Activated CD4-positive, alpha-beta T cell treated with anti-CD3 and anti-CD28 coated beads for 1 hour (primary cell): ENCODE measurements around the gene RSBN1.
"Not testable (repeated sequence)": the region's sequence is repeated elsewhere in the genome, so short reads cannot be mapped to it uniquely, and the experiment has no call there.

Experiments
- DNase-seq: peaks from one replicate; pipeline ENCODE4 v3.0.0-alpha.2; 2020

The RSBN1 gene

GRCh38 chr1:113811888-113812660 lies at the start of gene RSBN1:
TSS of gene RSBN1 (minus strand) at chr1:113812476. CDS start at chr1:113812412, 64 bp downstream.
- peak; percentile 98 for DNase-seq

- DNase-seq, result no peak
Measured at GRCh38 chr1:113861641-113862040, 49.4 kb upstream of the RSBN1 start.

GRCh38 chr1:113860891-113861290 lies 48.6 kb upstream of the RSBN1 start:
- DNase-seq, result no peak

- no peak for DNase-seq
Measured at GRCh38 chr1:113859478-113860175, 47.4 kb upstream of the RSBN1 start.

GRCh38 chr1:113858982-113859381 lies 46.7 kb upstream of the RSBN1 start:
- no peak for DNase-seq

GRCh38 chr1:113858418-113858817 lies 46.1 kb upstream of the RSBN1 start:
- no peak for DNase-seq

GRCh38 chr1:113857776-113858175 lies 45.5 kb upstream of the RSBN1 start:
- no peak for DNase-seq

- no peak for DNase-seq
Measured at GRCh38 chr1:113856401-113856790, 44.1 kb upstream of the RSBN1 start.

- DNase-seq, result no peak
Measured at GRCh38 chr1:113855630-113856400, 43.5 kb upstream of the RSBN1 start.

- DNase-seq, result no peak
Measured at GRCh38 chr1:113854234-113854633, 42.0 kb upstream of the RSBN1 start.

GRCh38 chr1:113852694-113853093 lies 40.4 kb upstream of the RSBN1 start:
- DNase-seq, result not testable (repeated sequence)

GRCh38 chr1:113850127-113850796 lies 38.0 kb upstream of the RSBN1 start:
- DNase-seq, result no peak

GRCh38 chr1:113849072-113849471 lies 36.8 kb upstream of the RSBN1 start:
- DNase-seq, result no peak

GRCh38 chr1:113846391-113847035 lies 34.2 kb upstream of the RSBN1 start:
- no peak for DNase-seq

- no peak for DNase-seq
Measured at GRCh38 chr1:113836534-113836933, 24.3 kb upstream of the RSBN1 start.

- DNase-seq, result no peak
Measured at GRCh38 chr1:113835686-113836290, 23.5 kb upstream of the RSBN1 start.

- DNase-seq, result no peak
Measured at GRCh38 chr1:113834716-113835115, 22.4 kb upstream of the RSBN1 start.

GRCh38 chr1:113830039-113830438 lies 17.8 kb upstream of the RSBN1 start:
- DNase-seq, result no peak

- no peak for DNase-seq
Measured at GRCh38 chr1:113821916-113822315, 9.6 kb upstream of the RSBN1 start.

GRCh38 chr1:113818578-113818977 lies 6.3 kb upstream of the RSBN1 start:
- DNase-seq, result no peak

GRCh38 chr1:113813218-113813617 lies 942 bp upstream of the RSBN1 start:
- no peak for DNase-seq

GRCh38 chr1:113812661-113813135 lies 422 bp upstream of the RSBN1 start:
- no peak for DNase-seq
